Endometrial microvascular endothelial cells (primary cell): Measurements from ENCODE around the gene ZNF318. TPM values are rescaled to one million over a fixed set of nuclear protein-coding genes. Genes with fewer than 3 reads are reported as not detected.
"Not testable (repeated sequence)": the region's sequence is repeated elsewhere in the genome, so short reads cannot be mapped to it uniquely, and the experiment has no call there.

Source experiments
- in situ Hi-C: cut with HindIII; loops from 2 replicates; pipeline ENCODE4 v1.10.0; 2017; ENCODE audit warnings: low sequenced_read_pairs, low pct_unique_long_range_greater_than_20kb; ENCODE audit errors: inconsistent ontology term
- total RNA-seq: library from RNA; depleted of rRNA; stranded (reverse); fragments of >200 nt; gene quantifications from one replicate; pipeline ENCODE4 v1.2.3, GENCODE V29; 2015; ENCODE audit errors: inconsistent ontology term

Gene ZNF318
- total RNA-seq, 1 donor from 2014 or later: 8.8 TPM

- in situ Hi-C loops: no loop called here
Measured at GRCh38 chr6:43308101-43308989, 61.1 kb downstream of the ZNF318 start, which contains the start of gene CRIP3. CRIP3 (minus strand) TSS chr6:43308826; CDS start chr6:43308792, 34 bp downstream.

GRCh38 chr6:43307451-43308100 lies 61.9 kb downstream of the ZNF318 start:
- in situ Hi-C loops: no loop called here

- in situ Hi-C loops: no loop called here
Measured at GRCh38 chr6:43306086-43306485, 63.4 kb downstream of the ZNF318 start.

- in situ Hi-C loops: no loop called here
Measured at GRCh38 chr6:43304882-43305281, 64.6 kb downstream of the ZNF318 start.

- in situ Hi-C loops: no loop called here
Measured at GRCh38 chr6:43304361-43304760, 65.1 kb downstream of the ZNF318 start.

- in situ Hi-C loops: no loop called here
Measured at GRCh38 chr6:43303751-43304331, 65.6 kb downstream of the ZNF318 start.

- in situ Hi-C loops: not testable (repeated sequence)
Measured at GRCh38 chr6:43303006-43303405, 66.4 kb downstream of the ZNF318 start.

- in situ Hi-C loops: no loop called here
Measured at GRCh38 chr6:43302126-43302525, 67.3 kb downstream of the ZNF318 start.

- in situ Hi-C loops: no loop called here
Measured at GRCh38 chr6:43301081-43301870, 68.2 kb downstream of the ZNF318 start.

- in situ Hi-C loops: no loop called here
Measured at GRCh38 chr6:43299338-43300293, 69.8 kb downstream of the ZNF318 start.

- in situ Hi-C loops: no loop called here
Measured at GRCh38 chr6:43298565-43299337, 70.7 kb downstream of the ZNF318 start.

- in situ Hi-C loops: no loop called here
Measured at GRCh38 chr6:43297644-43298564, 71.5 kb downstream of the ZNF318 start, which contains the start of gene SLC22A7. SLC22A7 (plus strand) TSS chr6:43298260; CDS start chr6:43298359, 99 bp downstream.

- in situ Hi-C loops: no loop called here
Measured at GRCh38 chr6:43296780-43297497, 72.5 kb downstream of the ZNF318 start.

GRCh38 chr6:43295456-43295855 lies 74.0 kb downstream of the ZNF318 start:
- in situ Hi-C loops: no loop called here

GRCh38 chr6:43294536-43294935 lies 74.9 kb downstream of the ZNF318 start:
- in situ Hi-C loops: no loop called here

GRCh38 chr6:43293698-43294097 lies 75.7 kb downstream of the ZNF318 start:
- in situ Hi-C loops: no loop called here
